HepG2 (cell line): Measurements from ENCODE around the gene TIAM2. TPM values are rescaled to one million over a fixed set of nuclear protein-coding genes. Genes with fewer than 3 reads are reported as not detected.

Experiments used
- ATF7-NPFF ChIP-seq: sonication (generic); formaldehyde crosslinking; IDR thresholded peaks from 2 replicates; pipeline ENCODE4 v1.8.1; 2023; ENCODE audit warnings: mild to moderate bottlenecking, low read depth, missing genetic modification reagents, moderate library complexity
- ELF4 ChIP-seq: sonication (generic); formaldehyde crosslinking; IDR thresholded peaks from 2 replicates; pipeline ENCODE4 v1.5.0; 2020; ENCODE audit warnings: missing genetic modification reagents, mild to moderate bottlenecking, moderate library complexity, borderline replicate concordance
- HDAC2 ChIP-seq: sonication (generic); formaldehyde crosslinking; IDR thresholded peaks from 2 replicates; pipeline ENCODE4 v1.4.0; 2020; ENCODE audit warnings: missing genetic modification reagents
- KLF6 ChIP-seq: IDR thresholded peaks from 2 replicates; pipeline ENCODE4 v1.8.0; 2016; ENCODE audit warnings: missing biosample characterization, missing genetic modification reagents
- NFE2L2 ChIP-seq: fragments of 150-350 bp; IDR thresholded peaks from 2 replicates; pipeline ENCODE4 v1.6.1; 2014; ENCODE audit warnings: low read length
- PITX1 ChIP-seq: sonication (generic); formaldehyde crosslinking; IDR thresholded peaks from 2 replicates; pipeline ENCODE4 v1.5.1; 2020; ENCODE audit warnings: mild to moderate bottlenecking, missing genetic modification reagents
- PRDM4 ChIP-seq: sonication (generic); formaldehyde crosslinking; IDR thresholded peaks from 2 replicates; pipeline ENCODE4 v1.9.0; 2021; ENCODE audit warnings: missing genetic modification reagents, borderline replicate concordance
- RBAK ChIP-seq: sonication (generic); formaldehyde crosslinking; IDR thresholded peaks from 2 replicates; pipeline ENCODE4 v1.5.1; 2020; ENCODE audit warnings: mild to moderate bottlenecking, missing genetic modification reagents
- SNAPC2 ChIP-seq: sonication (generic); formaldehyde crosslinking; IDR thresholded peaks from 2 replicates; pipeline ENCODE4 v1.8.1; 2022; ENCODE audit warnings: mild to moderate bottlenecking, missing genetic modification reagents
- SNRNP70 ChIP-seq: fragments of 200-400 bp; formaldehyde crosslinking; IDR thresholded peaks from 2 replicates; pipeline ENCODE4 v1.6.1; 2017; ENCODE audit warnings: mild to moderate bottlenecking, low read depth, low read length, moderate library complexity
- SOX5 ChIP-seq: IDR thresholded peaks from 2 replicates; pipeline ENCODE4 v1.6.1; 2016; ENCODE audit warnings: borderline replicate concordance
- SRSF1 ChIP-seq: fragments of 200-400 bp; formaldehyde crosslinking; optimal IDR thresholded peaks from 2 replicates; pipeline ENCODE3; 2017; ENCODE audit warnings: mild to moderate bottlenecking, low read depth, low read length, moderate library complexity
- STAT6 ChIP-seq: sonication (generic); formaldehyde crosslinking; IDR thresholded peaks from 2 replicates; pipeline ENCODE4 v1.4.0; 2020; ENCODE audit warnings: missing genetic modification reagents, mild to moderate bottlenecking, borderline replicate concordance
- THAP8 ChIP-seq: sonication (generic); formaldehyde crosslinking; IDR thresholded peaks from 2 replicates; pipeline ENCODE4 v1.5.1; 2020; ENCODE audit warnings: missing genetic modification reagents, mild to moderate bottlenecking, borderline replicate concordance
- TOE1 ChIP-seq: sonication (generic); formaldehyde crosslinking; IDR thresholded peaks from 2 replicates; pipeline ENCODE4 v1.4.0; 2020; ENCODE audit warnings: mild to moderate bottlenecking, missing genetic modification reagents
- ZBTB1 ChIP-seq: sonication (generic); formaldehyde crosslinking; IDR thresholded peaks from 2 replicates; pipeline ENCODE4 v1.4.0; 2020; ENCODE audit warnings: missing genetic modification reagents, borderline replicate concordance
- ZNF124 ChIP-seq: sonication (generic); formaldehyde crosslinking; IDR thresholded peaks from 2 replicates; pipeline ENCODE4 v1.4.0; 2020; ENCODE audit warnings: missing genetic modification reagents
- ZNF3 ChIP-seq: IDR thresholded peaks from 2 replicates; pipeline ENCODE4 v1.7.0; 2017; ENCODE audit warnings: inconsistent platforms
- ZNF441 ChIP-seq: sonication (generic); formaldehyde crosslinking; IDR thresholded peaks from 2 replicates; pipeline ENCODE4 v1.7.0; 2021; ENCODE audit warnings: missing genetic modification reagents, borderline replicate concordance
- ZNF678 ChIP-seq: sonication (generic); formaldehyde crosslinking; IDR thresholded peaks from 2 replicates; pipeline ENCODE4 v1.4.0; 2020; ENCODE audit warnings: mild to moderate bottlenecking, missing genetic modification reagents
- ZNF7 ChIP-seq: IDR thresholded peaks from 2 replicates; pipeline ENCODE4 v1.6.1; 2016; ENCODE audit warnings: missing biosample characterization, missing genetic modification reagents
- ZSCAN29 ChIP-seq: sonication (generic); formaldehyde crosslinking; conservative IDR thresholded peaks from 2 replicates; pipeline ENCODE4 v1.4.0; 2020; ENCODE audit warnings: mild to moderate bottlenecking, missing genetic modification reagents
- polyA plus RNA-seq, 8 experiments: library from polyadenylated mRNA; depleted of rRNA in 3 of 8; stranded (reverse) in 7 of 8; unstranded in 1 of 8; fragments of >200 nt; fragmentation: Illumina TruSeq in 4 of 8; extraction: Trizol in 4 of 8; gene quantifications; 2 replicates each; pipeline versions ENCODE4 v1.2.1 to v1.2.3, GENCODE V29; 2011 to 2016; ENCODE audit warnings: low read depth in 4 of 8, missing spikeins in 1 of 8, mixed read lengths in 1 of 8; ENCODE audit not compliant: insufficient read depth in 1 of 8
- total RNA-seq, 5 experiments: library from RNA; depleted of rRNA; stranded (reverse); fragments of >200 nt; fragmentation: Illumina TruSeq; extraction: Trizol; gene quantifications; 2 replicates each; pipeline ENCODE4 v1.2.3, GENCODE V29; 2016; ENCODE audit warnings: low read depth in 1 of 5
- TF ChIP-seq, protein P1 (sequence below): sonication (generic); formaldehyde crosslinking; IDR thresholded peaks from 2 replicates; pipeline ENCODE4 v1.8.0; 2022; ENCODE audit warnings: mild to moderate bottlenecking, missing genetic modification reagents; ENCODE audit not compliant: insufficient replicate concordance

Gene TIAM2
- total and polyA plus RNA-seq, 2 of the 13 experiments (the other 11 are each of a cell fraction or from before 2014, with no cell fraction given): 4.1 to 4.5 TPM

- TF ChIP-seq, protein P1, sequence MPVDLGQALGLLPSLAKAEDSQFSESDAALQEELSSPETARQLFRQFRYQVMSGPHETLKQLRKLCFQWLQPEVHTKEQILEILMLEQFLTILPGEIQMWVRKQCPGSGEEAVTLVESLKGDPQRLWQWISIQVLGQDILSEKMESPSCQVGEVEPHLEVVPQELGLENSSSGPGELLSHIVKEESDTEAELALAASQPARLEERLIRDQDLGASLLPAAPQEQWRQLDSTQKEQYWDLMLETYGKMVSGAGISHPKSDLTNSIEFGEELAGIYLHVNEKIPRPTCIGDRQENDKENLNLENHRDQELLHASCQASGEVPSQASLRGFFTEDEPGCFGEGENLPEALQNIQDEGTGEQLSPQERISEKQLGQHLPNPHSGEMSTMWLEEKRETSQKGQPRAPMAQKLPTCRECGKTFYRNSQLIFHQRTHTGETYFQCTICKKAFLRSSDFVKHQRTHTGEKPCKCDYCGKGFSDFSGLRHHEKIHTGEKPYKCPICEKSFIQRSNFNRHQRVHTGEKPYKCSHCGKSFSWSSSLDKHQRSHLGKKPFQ (CRISPR knock-in tag): no peak
- TF ChIP-seq TOE1 (CRISPR knock-in tag): no peak
- no peak for TF ChIP-seq ZNF441 (CRISPR knock-in tag)
- no peak for TF ChIP-seq KLF6 (CRISPR knock-in tag)
- no peak for TF ChIP-seq STAT6 (CRISPR knock-in tag)
- TF ChIP-seq ZNF124 (CRISPR knock-in tag): no peak
- no peak for TF ChIP-seq ZNF678 (CRISPR knock-in tag)
- no peak for TF ChIP-seq RBAK (CRISPR knock-in tag)
- no peak for TF ChIP-seq THAP8 (CRISPR knock-in tag)
- no peak for TF ChIP-seq NFE2L2
- no peak for TF ChIP-seq HDAC2 (CRISPR knock-in tag)
- TF ChIP-seq SOX5 (CRISPR knock-in tag): 0 out of 2 replicates have a peak, but pooled peaks have one; percentile 20
- TF ChIP-seq ZBTB1 (CRISPR knock-in tag): no peak
- TF ChIP-seq PITX1 (CRISPR knock-in tag): 0 out of 2 replicates have a peak, but pooled peaks have one; percentile 5
- TF ChIP-seq ZNF3 (CRISPR knock-in tag): no peak
- no peak for TF ChIP-seq PRDM4 (CRISPR knock-in tag)
- TF ChIP-seq SNAPC2 (CRISPR knock-in tag): no peak
- no peak for TF ChIP-seq SRSF1
- no peak for TF ChIP-seq SNRNP70
- no peak for TF ChIP-seq ZSCAN29 (CRISPR knock-in tag)
- TF ChIP-seq ATF7-NPFF: no peak
- TF ChIP-seq ELF4 (CRISPR knock-in tag): no peak
- TF ChIP-seq ZNF7 (CRISPR knock-in tag): no peak
Measured at GRCh38 chr6:155123520-155123919, 128.4 kb downstream of the TIAM2 start (continued).
